Body of pancreas (tissue), 4 donors: ENCODE measurements around the gene BRD4. TPM values are rescaled to one million over a fixed set of nuclear protein-coding genes. Genes with fewer than 3 reads are reported as not detected.

Experiments used
- ATAC-seq: fragments of 150-250 bp; one replicate; pipeline ENCODE4 v1.9.1; 2016
- DNase-seq, 4 donors: peaks; one replicate each; pipeline ENCODE4 v3.0.0-alpha.2; 2019
- H3K27ac ChIP-seq, 4 donors: fragments of 200-600 bp; sonication (generic); 1 replicate in 3 of 4; 2 replicates in 1 of 4; pipeline versions ENCODE4 v1.5.1 to v1.6.1; 2016 to 2019; ENCODE audit warnings: mild to moderate bottlenecking in 1 of 4, mixed read lengths in 1 of 4, moderate library complexity in 1 of 4
- H3K27me3 ChIP-seq, 2 donors: fragments of 200-600 bp; sonication (generic); one replicate each; pipeline ENCODE4 v1.6.0; 2016; ENCODE audit warnings: mild to moderate bottlenecking in 1 of 2
- H3K36me3 ChIP-seq, 2 donors: fragments of 200-600 bp; sonication (generic); replicated peaks in 1 of 2; 2 replicates each; pipeline ENCODE4 v1.5.1; 2016; ENCODE audit warnings: low read depth in 2 of 2; ENCODE audit not compliant: insufficient read depth in 1 of 2
- H3K4me1 ChIP-seq: fragments of 200-600 bp; sonication (generic); one replicate; pipeline ENCODE4 v1.6.0; 2016
- H3K4me3 ChIP-seq, 2 donors: fragments of 200-600 bp; sonication (generic); 1 replicate in 1 of 2; 2 replicates in 1 of 2; pipeline ENCODE4 v1.5.1; 2016 to 2019
- H3K9me3 ChIP-seq, 3 donors: fragments of 200-600 bp; sonication (generic); 1 replicate in 2 of 3; 2 replicates in 1 of 3; pipeline ENCODE4 v1.5.1; 2016
- POLR2A ChIP-seq, 3 donors: fragments of 450-650 bp; IDR thresholded peaks; one replicate each; pipeline ENCODE4 v1.6.1; 2016; ENCODE audit warnings: antibody characterized with exemption in 3 of 3, mild to moderate bottlenecking in 2 of 3
- WGBS, 2 donors: methylation state at CpG; one replicate each; pipeline ENCODE4 v1.1.5; 2017; 5-methylcytosine and 5-hydroxymethylcytosine counted together
- intact Hi-C: fragments of 100-400 bp; cut with DNase I; formaldehyde crosslinking; loops from one replicate; pipeline ENCODE4 v1.15.1; 2023
- total RNA-seq, 2 donors: library from RNA; depleted of rRNA; stranded (reverse); fragments of >200 nt; gene quantifications; one replicate each; pipeline ENCODE4 v1.1.0, GENCODE V29; 2016
- TF ChIP-seq, protein P1 (sequence below), 7 experiments: fragments of 450-650 bp in 4 of 7; fragments of 200-600 bp in 3 of 7; sonication (generic) in 3 of 7; IDR thresholded peaks; one replicate each; pipeline ENCODE4 v1.5.1; 2016 to 2019; ENCODE audit warnings: antibody characterized with exemption in 7 of 7

The BRD4 gene
- total RNA-seq, 2 donors from 2014 or later, result 15.3 to 33.6 TPM

DNA sequence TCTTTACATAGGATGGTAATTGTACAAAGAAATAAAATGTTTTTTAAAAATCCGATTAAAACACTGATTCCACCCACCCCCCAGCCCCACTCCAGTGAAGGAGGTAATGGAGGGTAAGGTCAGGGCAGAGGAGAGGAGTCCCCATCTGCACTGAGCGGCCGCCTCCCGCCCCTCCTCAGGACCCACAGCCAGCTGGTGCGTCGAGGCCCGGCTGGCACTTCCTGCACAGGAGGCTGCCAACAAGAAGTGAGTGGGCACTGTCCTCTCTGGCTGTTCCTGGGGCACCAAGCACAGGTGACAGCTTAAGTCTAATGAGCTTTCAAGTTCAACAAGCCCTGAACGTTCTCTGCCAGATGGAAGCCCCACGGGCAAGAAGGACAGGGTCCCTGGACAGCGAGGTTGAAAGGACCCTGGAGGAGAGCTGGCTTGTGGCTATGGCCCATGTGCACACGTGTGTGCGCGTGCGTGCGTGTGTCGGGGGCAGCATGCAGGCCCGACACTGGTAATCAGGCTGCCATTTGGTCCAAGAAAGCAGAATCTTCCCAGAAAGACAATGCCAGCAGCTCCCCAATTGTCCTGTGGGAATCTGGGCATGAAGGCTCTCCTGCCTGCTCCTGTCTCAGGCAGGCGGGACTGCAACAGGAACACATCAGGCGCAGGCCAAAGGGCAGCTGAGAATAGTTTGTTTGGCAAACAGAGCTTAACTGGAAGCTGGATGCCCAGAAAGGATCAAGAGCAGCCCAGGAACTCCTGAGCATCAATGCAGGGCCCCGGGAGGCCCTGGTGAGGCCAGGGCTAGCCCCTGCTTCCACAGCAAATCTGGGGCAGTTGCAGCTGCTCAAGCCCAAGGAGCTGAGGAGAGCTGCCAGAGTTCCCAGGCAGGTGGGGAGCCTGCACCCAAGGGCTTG, 85.0 kb downstream of the BRD4 start:
- Histone ChIP-seq H3K4me1 (peaks cover 49% of the 10 kb centered on the region), H3K27me3 (no peaks in the 10 kb centered on the region), H3K36me3 (peaks cover 9 to 18% of the 10 kb centered on the region in 2 donors), H3K4me3 (no peak overlapping the region), H3K9me3 (no peaks in the 10 kb centered on the region), H3K27ac (peak overlapping the region in 2 of 4 donors; percentile 42 to 72)
- ATAC-seq, result no peak
- 76 to 78% methylated on average over 5 to 20 of the region's 20 CpGs for WGBS, 2 donors
- TF ChIP-seq POLR2A (IDR thresholded peaks at IDR 0.05), result no peak
- TF ChIP-seq, protein P1, sequence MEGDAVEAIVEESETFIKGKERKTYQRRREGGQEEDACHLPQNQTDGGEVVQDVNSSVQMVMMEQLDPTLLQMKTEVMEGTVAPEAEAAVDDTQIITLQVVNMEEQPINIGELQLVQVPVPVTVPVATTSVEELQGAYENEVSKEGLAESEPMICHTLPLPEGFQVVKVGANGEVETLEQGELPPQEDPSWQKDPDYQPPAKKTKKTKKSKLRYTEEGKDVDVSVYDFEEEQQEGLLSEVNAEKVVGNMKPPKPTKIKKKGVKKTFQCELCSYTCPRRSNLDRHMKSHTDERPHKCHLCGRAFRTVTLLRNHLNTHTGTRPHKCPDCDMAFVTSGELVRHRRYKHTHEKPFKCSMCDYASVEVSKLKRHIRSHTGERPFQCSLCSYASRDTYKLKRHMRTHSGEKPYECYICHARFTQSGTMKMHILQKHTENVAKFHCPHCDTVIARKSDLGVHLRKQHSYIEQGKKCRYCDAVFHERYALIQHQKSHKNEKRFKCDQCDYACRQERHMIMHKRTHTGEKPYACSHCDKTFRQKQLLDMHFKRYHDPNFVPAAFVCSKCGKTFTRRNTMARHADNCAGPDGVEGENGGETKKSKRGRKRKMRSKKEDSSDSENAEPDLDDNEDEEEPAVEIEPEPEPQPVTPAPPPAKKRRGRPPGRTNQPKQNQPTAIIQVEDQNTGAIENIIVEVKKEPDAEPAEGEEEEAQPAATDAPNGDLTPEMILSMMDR (IDR thresholded peaks at IDR 0.05), result no peak
- no peak for DNase-seq
- intact Hi-C loops, result no loop called here

DNA sequence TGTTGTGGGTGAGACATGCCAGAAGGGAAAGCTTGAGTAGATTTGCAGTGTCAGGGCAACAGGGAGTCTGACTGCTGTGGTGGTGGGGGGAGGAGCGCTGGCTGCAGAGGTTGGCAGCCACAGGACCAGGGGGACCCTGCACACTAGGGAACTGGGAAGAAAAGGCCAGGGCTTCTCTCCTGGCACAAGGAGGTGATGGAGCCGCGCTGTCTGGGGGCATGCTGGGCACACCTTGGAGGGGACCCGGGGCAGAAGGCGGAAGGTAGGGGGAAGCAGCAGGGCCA, 86.2 kb downstream of the BRD4 start:
- Histone ChIP-seq H3K4me3 (no peak overlapping the region), H3K27me3 (no peaks in the 10 kb centered on the region), H3K9me3 (no peaks in the 10 kb centered on the region), H3K27ac (no peak overlapping the region), H3K36me3 (peaks cover 9 to 18% of the 10 kb centered on the region in 2 donors), H3K4me1 (peaks cover 39% of the 10 kb centered on the region)
- DNase-seq (no peak), ATAC-seq (no peak)
- intact Hi-C loops, result no loop called here
- 84 to 92% methylated on average over 5 of the region's 5 CpGs for WGBS, 2 donors
- TF ChIP-seq, protein P1 (IDR thresholded peaks at IDR 0.05), result no peak
- no peak for TF ChIP-seq POLR2A (IDR thresholded peaks at IDR 0.05)

DNA sequence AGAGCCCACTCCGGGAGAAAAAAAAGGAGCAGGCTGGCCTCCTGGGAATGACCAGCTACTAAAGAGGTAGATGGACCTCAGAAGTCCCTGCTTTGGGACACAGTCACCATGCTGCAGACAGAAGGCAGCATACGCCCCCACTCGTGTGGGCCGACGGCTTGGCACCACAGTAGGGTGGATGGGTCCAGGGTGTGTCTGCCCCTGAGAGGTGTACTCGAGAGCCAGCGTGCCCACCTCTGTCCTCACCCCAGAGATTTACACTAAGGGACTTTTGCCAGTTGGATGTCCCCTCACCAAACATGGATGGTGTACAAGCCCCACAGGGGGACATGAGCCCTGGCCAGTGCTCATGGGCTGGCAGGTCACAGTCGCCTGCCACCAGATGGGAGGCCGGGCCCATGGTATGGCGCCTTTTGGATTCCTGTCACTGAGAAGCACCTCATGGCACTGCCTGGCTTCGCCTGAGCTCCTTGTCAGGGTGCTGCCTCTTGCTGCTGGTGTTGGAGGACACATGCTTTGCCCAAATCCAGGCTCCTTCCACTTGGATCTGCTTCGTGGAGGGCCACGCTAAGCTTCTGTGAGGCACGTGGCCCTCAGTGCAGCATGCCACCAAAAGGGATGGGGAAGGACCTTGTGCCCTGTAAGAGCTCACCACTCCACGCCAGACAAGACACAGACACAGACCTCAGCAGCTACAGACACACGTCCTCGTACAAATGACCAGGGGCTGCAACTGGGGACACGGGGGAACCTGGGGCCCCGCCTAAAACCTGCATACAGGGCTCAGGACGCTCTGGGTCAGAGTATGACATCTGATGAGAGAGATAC, 86.8 kb downstream of the BRD4 start:
- peaks cover 34% of the 10 kb centered on the region for H3K4me1 ChIP-seq
- peaks cover 9 to 22% of the 10 kb centered on the region in 2 donors for H3K36me3 ChIP-seq

DNA sequence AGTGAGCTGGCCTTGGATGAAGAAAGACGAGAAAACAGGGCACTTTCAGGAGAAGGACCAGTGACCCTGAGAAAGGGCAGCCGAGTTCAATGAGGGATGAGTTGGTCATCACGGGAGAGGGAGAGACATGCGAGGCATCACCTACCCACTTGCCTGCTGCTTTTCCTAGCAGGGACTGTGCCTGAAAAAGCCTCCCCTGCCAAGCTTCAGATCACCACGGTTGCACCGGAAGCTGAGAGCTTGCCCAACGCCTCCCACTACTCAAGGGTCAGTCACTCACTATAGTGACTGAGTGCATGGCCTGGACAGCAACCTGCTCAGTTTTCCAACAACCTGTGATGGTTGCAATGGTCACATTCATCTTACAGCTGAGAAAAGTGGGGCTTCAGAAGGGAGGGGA, 87.5 kb downstream of the BRD4 start:
- WGBS, 2 donors, result 82 to 86% methylated on average over 6 to 7 of the region's 7 CpGs
- peaks cover 13 to 28% of the 10 kb centered on the region in 2 donors for H3K36me3 ChIP-seq
- no peak overlapping the region for H3K27ac ChIP-seq
- H3K4me3 ChIP-seq, result no peak overlapping the region
- TF ChIP-seq, protein P1 (IDR thresholded peaks at IDR 0.05), result no peak
- ATAC-seq (no peak), DNase-seq (no peak)
- H3K4me1 ChIP-seq, result peaks cover 26% of the 10 kb centered on the region
- no peaks in the 10 kb centered on the region for H3K27me3 ChIP-seq
- intact Hi-C loops, result no loop called here
- H3K9me3 ChIP-seq, result no peaks in the 10 kb centered on the region

More for the DNA sequence above, 86.8 kb downstream of the BRD4 start:
- intact Hi-C loops, result no loop called here
- ATAC-seq (no peak), DNase-seq (no peak)
- Histone ChIP-seq H3K4me3 (no peak overlapping the region), H3K9me3 (no peaks in the 10 kb centered on the region), H3K27me3 (no peaks in the 10 kb centered on the region), H3K27ac (no peak overlapping the region)
- WGBS, 2 donors, result 71 to 91% methylated on average over 3 to 20 of the region's 20 CpGs
- TF ChIP-seq, protein P1 (IDR thresholded peaks at IDR 0.05), result no peak
- no peak for TF ChIP-seq POLR2A (IDR thresholded peaks at IDR 0.05)
